B cell (primary cell): ENCODE measurements around the gene KCNK7.

Experiments
- CTCF ChIP-seq: fragments of 200-600 bp; IDR thresholded peaks from one replicate; pipeline ENCODE4 v1.8.0; 2022; ENCODE audit warnings: antibody characterized with exemption, mild to moderate bottlenecking
- EZH2 ChIP-seq: IDR thresholded peaks from 2 replicates; pipeline ENCODE4 v1.6.1; 2012; ENCODE audit warnings: borderline replicate concordance, low read depth, mild to moderate bottlenecking, moderate library complexity, low read length; ENCODE audit not compliant: insufficient read depth, poor library complexity, severe bottlenecking

- TF ChIP-seq CTCF (no peak), EZH2 (no peak)
Observed at GRCh38 chr11:65560555-65561418, 34.8 kb downstream of the KCNK7 start.
